SHP77 (cell line): ENCODE results near the gene PRPF38A.

Source experiments
- DNase-seq, 2 experiments: peaks; one replicate each; lab custom pipeline; 2025; lab: John Stamatoyannopoulos, UW

Gene PRPF38A

GRCh38 chr1:52461821-52462220 lies 57.4 kb downstream of the PRPF38A start:
- DNase-seq: no peak

GRCh38 chr1:52463891-52464290 lies 59.5 kb downstream of the PRPF38A start:
- DNase-seq: no peak

GRCh38 chr1:52469108-52469507 lies 64.7 kb downstream of the PRPF38A start:
- no peak for DNase-seq
